Astrocyte (in vitro differentiated cells and primary cell): ENCODE results near the gene DNPEP. TPM values are rescaled to one million over a fixed set of nuclear protein-coding genes. Genes with fewer than 3 reads are reported as not detected.

Experiments used
- DNase-seq: peaks from one replicate; pipeline ENCODE4 v3.0.0-alpha.2; 2010; ENCODE audit warnings: low read depth
- FAIRE-seq: peaks from 2 replicates; lab custom pipeline; 2011; peaks lifted over from hg19 to GRCh38; lab: Jason Lieb, UNC
- H2AFZ ChIP-seq: 2 replicates; pipeline ENCODE4 v1.6.0; 2012; ENCODE audit warnings: low read depth, low read length, inconsistent platforms
- H3K27ac ChIP-seq: 2 replicates; pipeline ENCODE4 v1.5.1; 2011; ENCODE audit warnings: low read depth, low read length, inconsistent platforms
- H3K27me3 ChIP-seq: 2 replicates; pipeline ENCODE4 v1.6.0; 2011; ENCODE audit warnings: low read length, inconsistent platforms; ENCODE audit not compliant: insufficient read depth
- H3K36me3 ChIP-seq: 2 replicates; pipeline ENCODE4 v1.5.1; 2011; ENCODE audit warnings: low read length, inconsistent platforms; ENCODE audit not compliant: insufficient read depth
- H3K4me1 ChIP-seq: 2 replicates; pipeline ENCODE4 v1.5.1; 2011; ENCODE audit warnings: low read length, inconsistent platforms; ENCODE audit not compliant: insufficient read depth
- H3K4me2 ChIP-seq: 2 replicates; pipeline ENCODE4 v1.6.0; 2012; ENCODE audit warnings: low read length, inconsistent platforms
- H3K4me3 ChIP-seq: 2 replicates; pipeline ENCODE4 v1.5.1; 2011; ENCODE audit warnings: low read depth, mild to moderate bottlenecking, low read length, inconsistent platforms; ENCODE audit not compliant: insufficient read depth
- H3K79me2 ChIP-seq: 2 replicates; pipeline ENCODE4 v1.6.0; 2012; ENCODE audit warnings: mild to moderate bottlenecking, low read length, inconsistent platforms; ENCODE audit not compliant: insufficient read depth
- H3K9ac ChIP-seq: 2 replicates; pipeline ENCODE4 v1.6.0; 2012; ENCODE audit warnings: mild to moderate bottlenecking, low read length, inconsistent platforms
- H3K9me3 ChIP-seq: 2 replicates; pipeline ENCODE4 v1.5.1; 2012; ENCODE audit warnings: low read depth, mild to moderate bottlenecking, low read length, inconsistent platforms; ENCODE audit not compliant: insufficient read depth
- H4K20me1 ChIP-seq: 2 replicates; pipeline ENCODE4 v1.6.0; 2012; ENCODE audit warnings: low read length, inconsistent platforms; ENCODE audit not compliant: insufficient read depth
- H3K27ac Mint-ChIP-seq: one replicate; pipeline ENCODE4 v1.8.0; 2021; ENCODE audit warnings: mild to moderate bottlenecking, mixed read lengths; ENCODE audit not compliant: unreplicated experiment
- H3K27me3 Mint-ChIP-seq: one replicate; pipeline ENCODE4 v1.8.0; 2021; ENCODE audit warnings: low read depth, mixed read lengths; ENCODE audit not compliant: unreplicated experiment
- H3K36me3 Mint-ChIP-seq: one replicate; pipeline ENCODE4 v1.8.0; 2021; ENCODE audit warnings: low read depth, mixed read lengths; ENCODE audit not compliant: unreplicated experiment
- H3K4me1 Mint-ChIP-seq: one replicate; pipeline ENCODE4 v1.8.0; 2021; ENCODE audit warnings: low read depth, mixed read lengths; ENCODE audit not compliant: unreplicated experiment
- H3K4me3 Mint-ChIP-seq: one replicate; pipeline ENCODE4 v1.8.0; 2021; ENCODE audit warnings: mild to moderate bottlenecking, moderate library complexity, mixed read lengths; ENCODE audit not compliant: unreplicated experiment
- H3K9me3 Mint-ChIP-seq: one replicate; pipeline ENCODE4 v1.8.0; 2021; ENCODE audit warnings: mild to moderate bottlenecking, mixed read lengths; ENCODE audit not compliant: unreplicated experiment
- EZH2 ChIP-seq: IDR thresholded peaks from 2 replicates; pipeline ENCODE4 v1.6.1; 2012; ENCODE audit warnings: mild to moderate bottlenecking, low read length, inconsistent platforms; ENCODE audit not compliant: insufficient read depth
- total RNA-seq: library from RNA; stranded (reverse); gene quantifications from 2 replicates; pipeline ENCODE4 v1.2.1, GENCODE V29; 2021
- TF ChIP-seq, protein P1 (sequence below): IDR thresholded peaks from 2 replicates; pipeline ENCODE4 v1.5.1; 2011; ENCODE audit warnings: low read depth, mild to moderate bottlenecking, inconsistent platforms, low read length, moderate library complexity; ENCODE audit not compliant: insufficient read depth

Gene DNPEP
- total RNA-seq, 1 donor from 2014 or later = 53.9 TPM

DNA sequence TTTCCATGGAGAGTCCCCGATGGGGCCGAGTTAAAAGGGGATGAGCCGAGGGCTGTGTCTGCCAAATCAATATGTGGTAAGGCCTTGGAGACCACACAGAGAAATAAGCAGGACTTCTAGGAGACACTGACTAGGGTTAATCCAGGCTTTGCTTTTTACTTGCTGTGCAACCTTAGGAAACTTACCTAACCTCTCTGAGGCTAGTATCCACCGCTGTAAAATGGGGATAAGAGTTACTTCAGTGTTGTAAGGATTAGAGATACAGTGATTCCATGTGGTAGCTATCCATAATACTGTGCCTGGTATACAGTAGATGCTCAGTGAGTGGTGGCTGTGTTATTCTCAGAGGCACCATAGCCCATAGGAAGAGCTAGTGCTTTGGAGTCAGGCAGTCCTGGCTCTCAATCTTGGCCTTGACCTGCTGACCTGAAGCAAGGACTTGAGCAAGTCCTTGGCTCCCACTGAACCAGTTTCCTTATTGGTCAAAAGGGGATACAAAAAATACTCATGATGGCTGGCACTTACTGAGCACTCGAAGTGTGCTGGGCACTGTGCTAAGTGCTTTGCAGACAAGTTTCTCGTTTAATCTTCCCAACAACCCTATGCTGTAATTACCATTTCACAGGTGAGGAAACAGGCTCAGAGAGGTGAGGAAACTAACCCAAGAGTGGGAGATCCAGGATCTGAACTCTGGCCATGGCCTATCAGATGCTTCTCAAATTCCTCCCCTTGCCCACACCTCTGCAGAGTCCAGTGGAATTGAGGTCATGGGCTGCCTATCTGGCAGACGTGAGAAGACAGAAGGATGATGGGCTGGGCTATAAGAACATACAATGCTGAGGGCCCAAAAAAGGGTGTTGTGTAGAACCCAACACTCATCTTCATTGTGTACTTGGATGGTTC, 18.5 kb upstream of the DNPEP start:
- H4K20me1 ChIP-seq = no peaks in the 10 kb centered on the region
- no peak for FAIRE-seq
- H2AFZ ChIP-seq = no peak overlapping the region
- Mint-ChIP-seq H3K4me3 (peak overlapping the region; percentile 48), H3K36me3 (no peaks in the 10 kb centered on the region), H3K9me3 (no peaks in the 10 kb centered on the region), H3K27me3 (no peaks in the 10 kb centered on the region), H3K4me1 (peaks cover 34% of the 10 kb centered on the region), H3K27ac (peak overlapping the region; percentile 97)
- no peaks in the 10 kb centered on the region for H3K27me3 ChIP-seq
- no peaks in the 10 kb centered on the region for H3K36me3 ChIP-seq
- H3K4me2 ChIP-seq = peak overlapping the region; percentile 54
- H3K4me1 ChIP-seq = peaks cover 20% of the 10 kb centered on the region
- no peak for DNase-seq
- H3K27ac ChIP-seq = peak overlapping the region; percentile 89
- H3K9me3 ChIP-seq = no peaks in the 10 kb centered on the region
- peak overlapping the region; percentile 70 for H3K9ac ChIP-seq
- no peak overlapping the region for H3K4me3 ChIP-seq
- TF ChIP-seq, protein P1, sequence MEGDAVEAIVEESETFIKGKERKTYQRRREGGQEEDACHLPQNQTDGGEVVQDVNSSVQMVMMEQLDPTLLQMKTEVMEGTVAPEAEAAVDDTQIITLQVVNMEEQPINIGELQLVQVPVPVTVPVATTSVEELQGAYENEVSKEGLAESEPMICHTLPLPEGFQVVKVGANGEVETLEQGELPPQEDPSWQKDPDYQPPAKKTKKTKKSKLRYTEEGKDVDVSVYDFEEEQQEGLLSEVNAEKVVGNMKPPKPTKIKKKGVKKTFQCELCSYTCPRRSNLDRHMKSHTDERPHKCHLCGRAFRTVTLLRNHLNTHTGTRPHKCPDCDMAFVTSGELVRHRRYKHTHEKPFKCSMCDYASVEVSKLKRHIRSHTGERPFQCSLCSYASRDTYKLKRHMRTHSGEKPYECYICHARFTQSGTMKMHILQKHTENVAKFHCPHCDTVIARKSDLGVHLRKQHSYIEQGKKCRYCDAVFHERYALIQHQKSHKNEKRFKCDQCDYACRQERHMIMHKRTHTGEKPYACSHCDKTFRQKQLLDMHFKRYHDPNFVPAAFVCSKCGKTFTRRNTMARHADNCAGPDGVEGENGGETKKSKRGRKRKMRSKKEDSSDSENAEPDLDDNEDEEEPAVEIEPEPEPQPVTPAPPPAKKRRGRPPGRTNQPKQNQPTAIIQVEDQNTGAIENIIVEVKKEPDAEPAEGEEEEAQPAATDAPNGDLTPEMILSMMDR = no peak
- no peak for TF ChIP-seq EZH2
- H3K79me2 ChIP-seq = no peaks in the 10 kb centered on the region

GRCh38 chr2:219405451-219405850, 17.7 kb upstream of the DNPEP start:
- DNase-seq = no peak
- Histone ChIP-seq H3K27ac (no peak overlapping the region), H3K36me3 (no peaks in the 10 kb centered on the region), H3K9me3 (no peaks in the 10 kb centered on the region), H3K4me3 (no peak overlapping the region), H3K4me2 (no peak overlapping the region), H3K79me2 (no peaks in the 10 kb centered on the region), H3K4me1 (peaks cover 20% of the 10 kb centered on the region), H3K9ac (no peak overlapping the region), H3K27me3 (no peaks in the 10 kb centered on the region), H4K20me1 (no peaks in the 10 kb centered on the region), H2AFZ (no peak overlapping the region)
- H3K36me3 Mint-ChIP-seq = no peaks in the 10 kb centered on the region
- no peaks in the 10 kb centered on the region for H3K9me3 Mint-ChIP-seq
- TF ChIP-seq EZH2 = no peak
- TF ChIP-seq, protein P1 = no peak
- no peaks in the 10 kb centered on the region for H3K27me3 Mint-ChIP-seq
- H3K27ac Mint-ChIP-seq = no peak overlapping the region
- peaks cover 34% of the 10 kb centered on the region for H3K4me1 Mint-ChIP-seq
- FAIRE-seq = no peak
- H3K4me3 Mint-ChIP-seq = no peak overlapping the region

DNA sequence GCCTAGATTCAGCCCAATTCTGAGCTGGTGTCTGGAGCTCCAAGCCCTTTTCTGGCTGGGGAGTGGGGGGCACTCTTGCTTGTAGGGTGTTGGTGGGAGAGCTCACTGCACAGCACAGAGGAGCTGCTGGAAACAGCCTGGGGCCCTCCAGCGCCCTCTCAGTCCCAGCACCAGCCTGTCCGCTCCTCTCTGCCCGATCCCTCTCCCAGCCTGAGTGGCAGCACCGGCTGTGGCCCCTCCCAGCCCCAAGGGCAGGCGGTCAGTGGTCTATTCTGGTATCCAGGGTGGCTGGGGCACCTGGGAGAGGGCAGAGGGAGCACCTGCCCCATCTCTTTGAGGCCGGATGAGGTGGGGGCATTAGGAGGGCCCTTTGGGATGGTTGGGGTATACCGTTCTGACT, 17.2 kb upstream of the DNPEP start:
- Mint-ChIP-seq H3K36me3 (no peaks in the 10 kb centered on the region), H3K4me1 (peaks cover 39% of the 10 kb centered on the region), H3K9me3 (no peaks in the 10 kb centered on the region), H3K27me3 (peaks cover 3% of the 10 kb centered on the region), H3K27ac (peak overlapping the region; percentile 81), H3K4me3 (no peak overlapping the region)
- no peak overlapping the region for H3K4me3 ChIP-seq
- H2AFZ ChIP-seq = no peak overlapping the region
- H3K27ac ChIP-seq = no peak overlapping the region
- H3K9me3 ChIP-seq = no peaks in the 10 kb centered on the region
- H3K4me2 ChIP-seq = no peak overlapping the region
- H4K20me1 ChIP-seq = no peaks in the 10 kb centered on the region
- H3K27me3 ChIP-seq = no peaks in the 10 kb centered on the region
- no peak for DNase-seq
- H3K9ac ChIP-seq = no peak overlapping the region
- peaks cover 20% of the 10 kb centered on the region for H3K4me1 ChIP-seq
- TF ChIP-seq EZH2 = no peak
- TF ChIP-seq, protein P1 = no peak
- H3K79me2 ChIP-seq = no peaks in the 10 kb centered on the region
- no peaks in the 10 kb centered on the region for H3K36me3 ChIP-seq
- no peak for FAIRE-seq
